Stimulated activated naive B cell treated with anti-CD40 and anti-IgM and Interleukin-4, amounts not matched to agents 10 μg/mL and 1 μg/mL and 100 μg/mL, for 72 hours (primary cell): Measurements from ENCODE around the gene DNM1.

Experiments
- ATAC-seq, 2 donors: fragments of 150-1000 bp; cut with Tn5 transposase; replicated peaks; 2 replicates each; pipeline ENCODE4 v1.10.0; 2021; ENCODE audit warnings: moderate library complexity in 1 of 2
- DNase-seq: peaks from one replicate; pipeline ENCODE4 v3.0.0; 2021
- H3K27ac Mint-ChIP-seq: one replicate; pipeline ENCODE4 v1.8.0; 2022; ENCODE audit warnings: mild to moderate bottlenecking, mixed read lengths
- H3K27me3 Mint-ChIP-seq, 2 donors: one replicate each; pipeline ENCODE4 v1.8.0; 2022; ENCODE audit warnings: mixed read lengths in 2 of 2
- H3K36me3 Mint-ChIP-seq, 2 donors: one replicate each; pipeline ENCODE4 v1.8.0; 2022; ENCODE audit warnings: mixed read lengths in 2 of 2, mild to moderate bottlenecking in 1 of 2
- H3K4me1 Mint-ChIP-seq, 2 donors: one replicate each; pipeline ENCODE4 v1.8.0; 2022; ENCODE audit warnings: mixed read lengths in 2 of 2, mild to moderate bottlenecking in 1 of 2
- H3K4me3 Mint-ChIP-seq, 2 donors: one replicate each; pipeline ENCODE4 v1.8.0; 2022; ENCODE audit warnings: mild to moderate bottlenecking in 2 of 2, mixed read lengths in 2 of 2, moderate library complexity in 1 of 2
- H3K9me3 Mint-ChIP-seq, 2 donors: one replicate each; pipeline ENCODE4 v1.8.0; 2022; ENCODE audit warnings: mixed read lengths in 2 of 2, mild to moderate bottlenecking in 1 of 2

The DNM1 gene

GRCh38 chr9:128206916-128207910, 4.0 kb downstream of the DNM1 start:
- DNase-seq: no peak
- H3K4me3 Mint-ChIP-seq: no peak overlapping the region
- H3K9me3 Mint-ChIP-seq: no peaks in the 10 kb centered on the region
- H3K36me3 Mint-ChIP-seq: no peaks in the 10 kb centered on the region
- peaks cover 9 to 17% of the 10 kb centered on the region in 2 donors for H3K4me1 Mint-ChIP-seq
- no peak for ATAC-seq
- no peak overlapping the region for H3K27ac Mint-ChIP-seq
- H3K27me3 Mint-ChIP-seq: peaks cover 34 to 45% of the 10 kb centered on the region in 2 donors

GRCh38 chr9:128208386-128208785, 5.2 kb downstream of the DNM1 start:
- ATAC-seq (no peak), DNase-seq (no peak)
- Mint-ChIP-seq H3K27me3 (peaks cover 37 to 54% of the 10 kb centered on the region in 2 donors), H3K9me3 (no peaks in the 10 kb centered on the region), H3K36me3 (no peaks in the 10 kb centered on the region), H3K4me3 (no peak overlapping the region), H3K27ac (no peak overlapping the region), H3K4me1 (peaks cover 3 to 9% of the 10 kb centered on the region in 2 donors)

GRCh38 chr9:128208946-128209669, 5.9 kb downstream of the DNM1 start:
- Mint-ChIP-seq H3K4me1 (peaks cover 3 to 4% of the 10 kb centered on the region in 2 donors), H3K9me3 (no peaks in the 10 kb centered on the region), H3K27ac (no peak overlapping the region), H3K4me3 (no peak overlapping the region), H3K36me3 (no peaks in the 10 kb centered on the region), H3K27me3 (peaks cover 43 to 58% of the 10 kb centered on the region in 2 donors)
- ATAC-seq (no peak), DNase-seq (no peak)

- no peak for ATAC-seq
- DNase-seq: no peak
- peaks cover 34 to 38% of the 10 kb centered on the region in 2 donors for H3K27me3 Mint-ChIP-seq
- peak overlapping the region; percentile 45 for H3K27ac Mint-ChIP-seq
- no peaks in the 10 kb centered on the region for H3K36me3 Mint-ChIP-seq
- no peaks in the 10 kb centered on the region for H3K9me3 Mint-ChIP-seq
- H3K4me3 Mint-ChIP-seq: no peak overlapping the region
- no peaks in the 10 kb centered on the region for H3K4me1 Mint-ChIP-seq
Observed at GRCh38 chr9:128211186-128211980, 8.2 kb downstream of the DNM1 start.

GRCh38 chr9:128211981-128212281, 8.8 kb downstream of the DNM1 start:
- H3K36me3 Mint-ChIP-seq: no peaks in the 10 kb centered on the region
- no peak overlapping the region for H3K4me3 Mint-ChIP-seq
- no peaks in the 10 kb centered on the region for H3K9me3 Mint-ChIP-seq
- peaks cover 0 to 2% of the 10 kb centered on the region in 2 donors for H3K4me1 Mint-ChIP-seq
- DNase-seq: no peak
- ATAC-seq: no peak
- H3K27ac Mint-ChIP-seq: no peak overlapping the region
- H3K27me3 Mint-ChIP-seq: peaks cover 31 to 32% of the 10 kb centered on the region in 2 donors

GRCh38 chr9:128213746-128214497, 10.7 kb downstream of the DNM1 start:
- Mint-ChIP-seq H3K27me3 (peaks cover 22 to 23% of the 10 kb centered on the region in 2 donors), H3K27ac (no peak overlapping the region), H3K9me3 (no peaks in the 10 kb centered on the region), H3K36me3 (no peaks in the 10 kb centered on the region), H3K4me1 (peaks cover 9 to 11% of the 10 kb centered on the region in 2 donors), H3K4me3 (no peak overlapping the region)
- DNase-seq (no peak), ATAC-seq (no peak)

- DNase-seq (no peak), ATAC-seq (no peak)
- no peaks in the 10 kb centered on the region for H3K36me3 Mint-ChIP-seq
- no peaks in the 10 kb centered on the region for H3K9me3 Mint-ChIP-seq
- H3K27ac Mint-ChIP-seq: no peak overlapping the region
- peaks cover 9 to 13% of the 10 kb centered on the region in 2 donors for H3K4me1 Mint-ChIP-seq
- H3K27me3 Mint-ChIP-seq: peaks cover 22 to 23% of the 10 kb centered on the region in 2 donors
- no peak overlapping the region for H3K4me3 Mint-ChIP-seq
Observed at GRCh38 chr9:128214571-128215490, 11.7 kb downstream of the DNM1 start.

- Mint-ChIP-seq H3K4me3 (no peak overlapping the region), H3K9me3 (no peaks in the 10 kb centered on the region), H3K36me3 (no peaks in the 10 kb centered on the region), H3K27ac (no peak overlapping the region), H3K4me1 (peaks cover 9 to 13% of the 10 kb centered on the region in 2 donors), H3K27me3 (peaks cover 22% of the 10 kb centered on the region in 2 donors)
- DNase-seq (no peak), ATAC-seq (no peak)
Observed at GRCh38 chr9:128215491-128216409, 12.6 kb downstream of the DNM1 start.

- peaks cover 9 to 13% of the 10 kb centered on the region in 2 donors for H3K4me1 Mint-ChIP-seq
- H3K27me3 Mint-ChIP-seq: peaks cover 13 to 18% of the 10 kb centered on the region in 2 donors
- peak overlapping the region in 1 of 2 donors; percentile 21 for H3K4me3 Mint-ChIP-seq
- DNase-seq (no peak), ATAC-seq (no peak)
- no peak overlapping the region for H3K27ac Mint-ChIP-seq
- no peaks in the 10 kb centered on the region for H3K36me3 Mint-ChIP-seq
- no peaks in the 10 kb centered on the region for H3K9me3 Mint-ChIP-seq
Observed at GRCh38 chr9:128216781-128217553, 13.8 kb downstream of the DNM1 start.

- Mint-ChIP-seq H3K27ac (peak overlapping the region; percentile 66), H3K27me3 (peaks cover 8 to 10% of the 10 kb centered on the region in 2 donors), H3K4me1 (peaks cover 9 to 13% of the 10 kb centered on the region in 2 donors), H3K4me3 (peak overlapping the region; percentile 75 to 80), H3K36me3 (no peaks in the 10 kb centered on the region), H3K9me3 (no peaks in the 10 kb centered on the region)
- DNase-seq (no peak), ATAC-seq (no peak)
Observed at GRCh38 chr9:128218172-128218517, 15.0 kb downstream of the DNM1 start.

- peak; percentile 96 to 97 for ATAC-seq
- peak; percentile 91 for DNase-seq
- H3K36me3 Mint-ChIP-seq: no peaks in the 10 kb centered on the region
- H3K27me3 Mint-ChIP-seq: peaks cover 4% of the 10 kb centered on the region in 2 donors
- H3K4me1 Mint-ChIP-seq: peaks cover 9 to 13% of the 10 kb centered on the region in 2 donors
- peak overlapping the region; percentile 75 to 80 for H3K4me3 Mint-ChIP-seq
- peak overlapping the region; percentile 66 for H3K27ac Mint-ChIP-seq
- H3K9me3 Mint-ChIP-seq: no peaks in the 10 kb centered on the region
Observed at GRCh38 chr9:128218518-128219389, 15.6 kb downstream of the DNM1 start.
